ENCODE results near the gene DNAH11.

- TF ChIP-seq NFIC (IDR thresholded peaks at IDR 0.05) (peak; percentile 17), CREB1 (IDR thresholded peaks at IDR 0.05; ENCODE audit: low read depth) (no peak), EP300 (IDR thresholded peaks at IDR 0.05; ENCODE audit: borderline replicate concordance) (no peak), YY1 (IDR thresholded peaks at IDR 0.05; ENCODE audit: low read depth) (no peak), RAD21 (IDR thresholded peaks at IDR 0.05; ENCODE audit: low read depth) (no peak; the same call in 1 of the 2 replicates), EGR1 (IDR thresholded peaks at IDR 0.05) (no peak), USF1 (IDR thresholded peaks at IDR 0.05) (no peak), FOXM1 (IDR thresholded peaks at IDR 0.05; ENCODE audit: borderline replicate concordance, low read depth) (no peak), TCF12 (IDR thresholded peaks at IDR 0.05; ENCODE audit: low read depth) (peak; percentile 43; the same call in 1 of the 2 replicates), CEBPB (IDR thresholded peaks at IDR 0.05) (no peak)
- TF ChIP-seq, protein P1, sequence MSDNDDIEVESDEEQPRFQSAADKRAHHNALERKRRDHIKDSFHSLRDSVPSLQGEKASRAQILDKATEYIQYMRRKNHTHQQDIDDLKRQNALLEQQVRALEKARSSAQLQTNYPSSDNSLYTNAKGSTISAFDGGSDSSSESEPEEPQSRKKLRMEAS (IDR thresholded peaks at IDR 0.05): peak; percentile 38; the same call in 1 of the 2 replicates
Observed at GRCh38 chr7:21944616-21945453, 402.0 kb downstream of the DNAH11 start.

All from Ishikawa (cell line).